Suprapubic skin (tissue), 4 donors: ENCODE results near the gene CAMK2D.

Experiments used
- POLR2A ChIP-seq, 2 donors: fragments of 450-650 bp; IDR thresholded peaks; one replicate each; pipeline ENCODE4 v1.6.1; 2017; ENCODE audit warnings: antibody characterized with exemption in 2 of 2, mild to moderate bottlenecking in 2 of 2, moderate library complexity in 2 of 2
- POLR2AphosphoS5 ChIP-seq, 3 donors: sonication (generic); formaldehyde crosslinking; IDR thresholded peaks; one replicate each; pipeline ENCODE4 v1.6.1; 2017; ENCODE audit warnings: antibody characterized with exemption in 3 of 3
- TF ChIP-seq, protein P1 (sequence below), 2 donors: fragments of 200-600 bp in 1 of 2; fragments of 450-650 bp in 1 of 2; sonication (generic) in 1 of 2; IDR thresholded peaks; one replicate each; pipeline ENCODE4 v1.5.1; 2016 to 2019; ENCODE audit warnings: antibody characterized with exemption in 2 of 2, mild to moderate bottlenecking in 1 of 2, moderate library complexity in 1 of 2

DNA sequence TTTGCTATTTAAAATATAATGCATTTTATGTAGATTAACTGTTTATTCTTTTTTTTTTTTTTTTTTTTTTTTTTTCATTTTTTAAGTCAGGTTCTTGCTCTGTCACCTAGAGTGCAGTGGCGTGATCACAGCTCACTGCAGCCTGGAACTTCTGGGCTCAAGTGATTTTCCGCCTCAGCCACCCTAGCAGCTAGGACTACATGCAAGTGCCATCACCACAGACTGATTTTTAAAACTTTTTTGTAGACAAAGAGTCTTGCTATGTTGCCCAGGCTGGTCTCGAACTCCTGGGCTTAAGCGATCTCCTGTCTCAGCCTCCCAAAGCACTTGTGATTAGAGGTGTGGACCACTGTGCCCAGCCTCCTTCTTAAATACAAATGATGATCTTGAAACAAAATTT lies 159.9 kb downstream of the CAMK2D start:
- TF ChIP-seq, protein P1, sequence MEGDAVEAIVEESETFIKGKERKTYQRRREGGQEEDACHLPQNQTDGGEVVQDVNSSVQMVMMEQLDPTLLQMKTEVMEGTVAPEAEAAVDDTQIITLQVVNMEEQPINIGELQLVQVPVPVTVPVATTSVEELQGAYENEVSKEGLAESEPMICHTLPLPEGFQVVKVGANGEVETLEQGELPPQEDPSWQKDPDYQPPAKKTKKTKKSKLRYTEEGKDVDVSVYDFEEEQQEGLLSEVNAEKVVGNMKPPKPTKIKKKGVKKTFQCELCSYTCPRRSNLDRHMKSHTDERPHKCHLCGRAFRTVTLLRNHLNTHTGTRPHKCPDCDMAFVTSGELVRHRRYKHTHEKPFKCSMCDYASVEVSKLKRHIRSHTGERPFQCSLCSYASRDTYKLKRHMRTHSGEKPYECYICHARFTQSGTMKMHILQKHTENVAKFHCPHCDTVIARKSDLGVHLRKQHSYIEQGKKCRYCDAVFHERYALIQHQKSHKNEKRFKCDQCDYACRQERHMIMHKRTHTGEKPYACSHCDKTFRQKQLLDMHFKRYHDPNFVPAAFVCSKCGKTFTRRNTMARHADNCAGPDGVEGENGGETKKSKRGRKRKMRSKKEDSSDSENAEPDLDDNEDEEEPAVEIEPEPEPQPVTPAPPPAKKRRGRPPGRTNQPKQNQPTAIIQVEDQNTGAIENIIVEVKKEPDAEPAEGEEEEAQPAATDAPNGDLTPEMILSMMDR (IDR thresholded peaks at IDR 0.05): no peak
- no peak for TF ChIP-seq POLR2A (IDR thresholded peaks at IDR 0.05)
- TF ChIP-seq POLR2AphosphoS5 (IDR thresholded peaks at IDR 0.05): no peak
